NOMO-1 treated with DMSO at 0.1 percent for 48 hours (cell line): Measurements from ENCODE around the gene FIZ1.

ENCODE experiments used
- DNase-seq: peaks from one replicate; lab custom pipeline; 2025; ENCODE audit not compliant: unreplicated experiment; lab: John Stamatoyannopoulos, UW

Gene FIZ1

DNA sequence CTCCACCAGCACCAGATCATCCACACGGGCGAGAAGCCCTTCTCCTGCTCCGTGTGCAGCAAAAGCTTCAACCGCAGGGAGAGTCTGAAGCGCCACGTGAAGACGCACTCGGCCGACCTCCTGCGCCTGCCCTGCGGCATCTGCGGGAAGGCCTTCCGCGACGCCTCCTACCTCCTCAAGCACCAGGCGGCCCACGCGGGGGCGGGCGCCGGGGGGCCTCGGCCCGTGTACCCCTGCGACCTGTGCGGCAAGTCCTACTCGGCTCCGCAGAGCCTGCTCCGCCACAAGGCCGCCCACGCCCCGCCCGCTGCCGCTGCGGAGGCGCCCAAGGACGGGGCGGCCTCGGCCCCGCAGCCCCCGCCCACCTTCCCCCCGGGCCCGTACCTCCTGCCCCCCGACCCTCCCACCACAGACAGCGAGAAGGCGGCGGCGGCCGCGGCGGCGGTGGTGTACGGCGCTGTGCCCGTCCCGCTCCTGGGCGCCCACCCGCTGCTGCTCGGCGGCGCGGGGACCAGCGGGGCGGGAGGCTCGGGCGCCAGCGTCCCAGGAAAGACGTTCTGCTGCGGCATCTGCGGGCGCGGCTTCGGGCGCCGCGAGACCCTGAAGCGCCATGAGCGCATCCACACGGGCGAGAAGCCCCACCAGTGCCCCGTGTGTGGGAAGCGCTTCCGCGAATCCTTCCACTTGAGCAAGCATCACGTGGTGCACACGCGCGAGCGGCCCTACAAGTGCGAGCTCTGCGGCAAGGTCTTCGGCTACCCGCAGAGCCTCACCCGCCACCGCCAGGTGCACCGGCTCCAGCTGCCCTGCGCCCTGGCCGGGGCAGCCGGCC is 15.6 kb upstream of the FIZ1 start:
- DNase-seq = no peak

DNA sequence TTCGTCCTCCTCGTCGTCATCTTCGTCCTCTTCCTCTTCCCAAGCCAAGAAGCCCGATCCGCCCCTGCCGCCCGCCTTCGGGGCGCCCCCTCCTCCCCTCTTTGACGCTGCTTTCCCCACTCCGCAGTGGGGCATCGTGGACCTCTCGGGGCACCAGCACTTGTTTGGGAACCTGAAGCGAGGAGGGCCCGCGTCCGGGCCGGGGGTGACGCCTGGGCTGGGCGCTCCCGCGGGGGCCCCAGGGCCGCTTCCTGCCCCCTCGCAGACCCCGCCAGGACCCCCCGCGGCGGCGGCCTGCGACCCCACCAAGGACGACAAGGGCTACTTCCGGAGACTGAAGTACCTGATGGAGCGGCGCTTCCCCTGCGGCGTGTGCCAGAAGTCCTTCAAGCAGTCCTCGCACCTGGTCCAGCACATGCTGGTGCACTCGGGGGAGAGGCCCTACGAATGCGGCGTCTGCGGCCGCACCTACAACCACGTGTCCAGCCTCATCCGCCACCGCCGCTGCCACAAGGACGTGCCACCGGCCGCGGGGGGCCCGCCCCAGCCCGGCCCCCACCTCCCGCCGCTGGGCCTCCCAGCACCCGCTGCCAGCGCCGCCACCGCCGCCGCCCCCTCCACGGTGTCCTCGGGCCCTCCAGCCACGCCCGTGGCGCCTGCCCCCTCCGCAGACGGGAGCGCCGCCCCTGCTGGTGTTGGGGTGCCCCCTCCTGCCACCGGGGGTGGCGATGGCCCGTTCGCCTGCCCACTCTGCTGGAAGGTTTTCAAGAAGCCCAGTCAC is 14.8 kb upstream of the FIZ1 start:
- DNase-seq = no peak

DNA sequence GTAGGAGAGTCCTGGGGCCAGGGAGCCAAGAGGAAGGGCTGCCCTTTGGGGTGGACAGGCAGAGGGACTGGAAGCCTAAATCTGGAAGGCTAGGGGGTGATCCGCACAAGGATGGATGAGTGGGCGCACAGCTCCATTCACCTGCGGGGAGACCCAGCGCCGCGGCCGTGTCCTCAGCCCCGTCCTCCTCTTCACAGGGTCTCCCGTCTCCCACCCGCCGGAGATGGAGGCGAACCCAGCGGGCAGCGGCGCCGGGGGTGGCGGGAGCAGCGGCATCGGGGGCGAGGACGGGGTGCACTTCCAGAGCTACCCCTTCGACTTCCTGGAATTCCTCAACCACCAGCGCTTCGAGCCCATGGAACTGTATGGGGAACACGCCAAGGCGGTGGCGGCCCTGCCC is 14.1 kb upstream of the FIZ1 start:
- DNase-seq = no peak

DNA sequence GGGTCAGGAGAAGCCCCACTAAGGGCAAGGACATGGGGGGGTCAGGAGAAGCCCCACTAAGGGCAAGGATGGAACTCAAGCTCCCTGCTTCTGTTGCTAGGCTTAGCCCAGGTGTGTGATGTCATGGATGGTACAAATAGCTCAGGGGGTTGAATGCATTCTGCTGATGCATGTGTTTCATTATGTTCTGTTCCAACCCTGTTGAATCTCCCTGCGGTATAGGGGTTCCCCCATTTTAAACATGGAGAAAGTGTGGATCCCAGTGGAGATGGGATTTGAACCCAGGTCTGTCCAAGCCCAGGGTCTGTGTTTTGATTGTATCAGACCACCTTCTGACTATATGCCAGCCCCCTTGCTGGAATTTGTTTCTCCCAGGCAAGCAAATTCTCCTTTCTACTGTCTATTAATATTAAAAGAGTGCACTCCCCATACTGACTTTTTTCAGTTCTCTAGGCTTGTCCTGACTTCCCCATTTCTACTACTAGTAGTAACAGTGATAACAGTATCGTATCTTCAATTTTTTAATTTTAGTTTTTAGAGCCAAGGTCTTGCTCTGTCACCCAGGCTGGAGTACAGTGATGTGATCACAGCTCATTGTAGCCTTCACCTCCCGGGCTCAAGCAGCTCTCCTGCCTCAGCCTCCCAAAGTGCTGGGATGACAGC is 12.8 kb upstream of the FIZ1 start:
- DNase-seq = peak; percentile 14

DNA sequence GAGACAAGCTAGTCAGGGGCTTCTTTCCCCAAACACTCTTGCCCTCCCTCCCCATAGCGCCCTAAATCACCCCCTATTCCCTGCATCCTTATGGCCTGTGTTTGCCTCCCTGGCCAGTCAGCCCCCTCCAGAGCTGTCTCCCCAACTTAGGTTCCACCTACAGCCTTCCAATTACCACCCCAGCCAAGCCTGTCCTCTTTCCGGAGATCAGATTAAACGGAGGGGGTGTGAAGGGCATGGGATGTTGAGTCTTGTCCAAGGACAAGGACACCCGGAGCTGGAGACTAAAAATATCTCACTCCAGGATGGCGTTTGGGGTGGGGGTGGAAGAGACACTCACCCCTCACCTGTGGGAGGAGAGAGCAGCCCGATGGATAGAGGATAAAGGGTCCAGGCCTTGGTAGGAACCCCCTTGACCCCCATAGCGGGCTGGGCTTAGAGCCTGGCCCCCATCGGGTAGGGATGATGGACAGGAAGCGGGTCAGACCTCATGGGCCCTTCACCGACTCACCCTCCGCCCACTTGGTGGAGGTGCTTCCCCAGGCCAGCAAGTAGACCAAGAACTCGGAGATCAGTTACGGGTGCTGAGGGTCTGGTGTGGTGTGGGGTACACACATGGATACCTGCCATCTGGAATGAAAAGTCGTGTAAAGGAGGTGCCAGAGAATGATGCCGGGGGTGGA is 12.1 kb upstream of the FIZ1 start:
- DNase-seq = no peak

DNA sequence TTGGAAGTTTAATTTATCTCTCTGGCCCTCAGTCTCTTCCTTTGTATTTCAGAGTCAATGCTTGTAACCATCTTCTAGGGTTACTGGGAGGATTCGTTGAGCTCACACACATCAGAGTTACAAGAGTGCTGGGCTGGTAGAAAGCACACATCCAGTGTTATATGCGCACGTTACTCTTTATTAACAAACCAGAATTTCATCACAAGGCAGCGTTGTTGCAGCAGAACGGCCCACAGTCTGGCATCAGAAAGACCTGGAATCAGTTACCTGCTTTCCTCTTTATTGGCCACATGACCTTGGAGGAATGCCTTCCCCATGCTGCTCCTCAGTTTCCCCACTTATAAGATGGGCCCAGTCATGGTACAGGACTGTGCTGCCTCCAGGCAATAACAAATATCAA is 10.0 kb upstream of the FIZ1 start:
- no peak for DNase-seq

DNA sequence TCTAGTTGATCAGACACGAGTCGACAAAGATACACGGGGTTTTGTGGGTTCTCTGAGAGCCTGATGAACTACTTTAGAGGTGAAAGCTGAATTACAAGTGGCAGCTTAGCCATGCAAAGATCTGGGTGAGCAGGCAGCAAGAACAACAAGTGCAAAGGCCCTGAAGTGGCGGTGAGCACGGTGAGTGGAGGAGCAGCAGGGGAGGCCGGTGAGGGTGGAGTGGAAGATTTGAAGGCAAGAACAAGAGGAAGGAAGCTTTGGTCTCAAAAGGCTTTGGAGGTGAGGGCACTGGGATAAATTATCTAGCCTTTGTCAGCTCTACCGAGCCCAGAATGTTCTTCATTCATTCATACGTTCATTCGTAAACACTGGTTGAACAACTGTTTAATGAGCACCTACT is 7.5 kb upstream of the FIZ1 start:
- no peak for DNase-seq

DNA sequence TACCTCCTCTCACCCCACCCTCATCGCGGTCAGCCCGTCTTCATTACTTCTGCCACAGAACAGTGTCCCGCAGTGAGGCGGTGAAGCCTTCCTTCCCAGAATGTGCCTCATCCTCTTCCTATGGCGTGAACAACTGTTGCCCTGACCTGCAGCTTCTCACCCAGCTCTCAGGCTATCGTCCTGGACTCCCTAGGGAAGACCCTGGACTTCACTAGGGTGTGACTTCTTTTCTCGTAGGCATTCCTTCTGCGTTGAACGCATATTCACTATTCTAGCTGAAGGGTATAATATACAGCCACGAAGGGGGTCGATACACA is 7.1 kb upstream of the FIZ1 start:
- no peak for DNase-seq

DNA sequence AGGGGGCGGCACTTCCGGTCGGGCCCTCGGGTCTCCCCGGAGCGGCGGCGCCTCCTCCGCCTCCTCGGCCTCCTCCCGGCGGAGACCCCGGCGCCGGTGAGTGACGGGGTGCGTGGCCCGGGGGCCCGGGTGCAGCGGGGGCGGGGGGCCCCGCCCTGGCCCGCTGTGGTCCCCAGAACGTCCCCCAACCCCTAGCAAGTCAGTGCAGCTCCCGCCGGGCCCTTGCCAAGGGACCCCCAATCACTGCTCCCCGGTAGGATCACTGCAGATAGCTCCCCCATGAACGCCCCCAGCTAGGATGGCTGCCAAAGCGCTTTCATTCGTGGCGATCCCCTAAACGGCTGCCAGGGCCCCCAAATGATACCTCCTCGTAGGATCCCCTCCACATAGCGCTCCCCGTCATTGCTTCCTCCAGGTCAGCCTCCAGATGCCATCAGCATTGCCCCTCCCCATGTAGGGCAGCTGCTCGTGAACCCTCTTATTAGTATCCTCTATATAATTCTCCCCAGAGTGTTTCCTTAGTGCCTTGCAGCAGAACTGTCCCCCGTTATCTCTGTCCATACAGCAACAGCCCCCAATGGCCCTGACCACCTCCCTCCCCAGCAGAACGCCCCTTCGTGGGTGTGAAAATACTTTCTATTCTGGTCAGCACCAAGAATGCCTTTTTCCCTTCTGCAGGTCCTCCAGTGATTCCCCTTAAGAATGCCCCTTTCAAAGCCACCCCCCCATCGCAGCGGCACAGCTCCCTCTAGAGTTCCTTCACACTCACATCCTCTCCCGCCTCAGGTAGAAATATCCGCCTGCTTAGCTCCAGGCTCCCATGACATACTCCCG is 6.5 kb upstream of the FIZ1 start, which contains the start of gene ZNF865:
TSS of gene ZNF865 (plus strand) at position 11 of the 834 bp plus-strand sequence. CDS start 7,972 bp downstream, outside the sequence.
- peak; percentile 61 for DNase-seq

DNA sequence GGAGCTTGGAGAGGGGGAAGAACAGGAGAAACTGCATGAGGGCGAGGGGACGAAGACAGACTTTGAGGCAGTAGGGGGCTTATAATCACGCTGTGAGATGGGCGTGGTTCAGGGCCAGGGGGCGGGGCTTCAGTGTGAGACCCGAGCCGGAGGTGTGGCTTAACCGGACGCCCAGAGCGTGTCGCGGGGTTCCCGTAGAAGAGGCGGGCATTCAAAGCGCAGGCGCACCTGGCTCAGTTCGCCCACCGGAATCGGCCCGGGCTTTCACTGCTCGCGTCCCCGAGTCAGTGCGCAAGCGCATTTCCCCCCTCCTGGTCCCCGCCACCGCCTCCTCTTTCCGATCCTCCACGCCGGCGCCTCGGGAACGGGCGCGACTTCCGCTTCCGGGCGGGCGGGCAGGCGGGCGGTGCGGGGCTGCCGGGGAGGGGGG is 5.9 kb upstream of the FIZ1 start:
- DNase-seq = peak; percentile 89

DNA sequence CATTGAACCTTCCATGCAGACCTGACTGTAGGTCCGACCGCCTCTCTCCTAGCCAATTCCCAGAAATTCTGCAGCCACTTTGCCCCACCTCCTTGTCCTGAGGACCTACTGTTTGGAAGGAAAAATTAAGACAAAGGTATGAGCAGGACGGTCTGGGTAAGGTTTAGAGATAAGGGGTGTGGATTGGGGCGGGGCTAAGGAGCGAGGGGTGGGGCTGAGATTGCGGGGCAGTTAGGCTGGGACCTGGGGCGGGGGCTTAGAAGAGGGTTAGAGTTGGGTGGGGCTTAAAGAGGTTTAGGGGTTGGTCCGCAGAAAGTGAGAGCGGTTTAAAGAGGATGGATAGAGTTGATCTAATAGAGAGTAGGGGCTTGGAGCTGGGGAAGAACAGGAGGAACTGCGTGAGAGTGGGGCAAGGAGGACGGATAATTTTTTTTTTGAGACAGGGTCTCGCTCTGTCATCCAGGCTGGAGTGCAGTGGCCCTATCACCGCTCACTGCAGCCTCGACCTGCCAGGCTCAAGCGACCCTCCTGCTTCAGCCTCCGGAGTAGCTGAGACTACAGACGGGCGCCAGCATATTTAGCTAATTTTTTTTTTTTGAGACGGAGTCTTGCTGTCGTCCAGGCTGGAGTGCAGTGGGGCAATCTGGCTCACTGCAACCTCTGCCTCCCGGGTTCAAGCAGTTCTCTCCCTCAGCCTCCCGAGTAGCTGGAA is 4.4 kb upstream of the FIZ1 start:
- DNase-seq = no peak

DNA sequence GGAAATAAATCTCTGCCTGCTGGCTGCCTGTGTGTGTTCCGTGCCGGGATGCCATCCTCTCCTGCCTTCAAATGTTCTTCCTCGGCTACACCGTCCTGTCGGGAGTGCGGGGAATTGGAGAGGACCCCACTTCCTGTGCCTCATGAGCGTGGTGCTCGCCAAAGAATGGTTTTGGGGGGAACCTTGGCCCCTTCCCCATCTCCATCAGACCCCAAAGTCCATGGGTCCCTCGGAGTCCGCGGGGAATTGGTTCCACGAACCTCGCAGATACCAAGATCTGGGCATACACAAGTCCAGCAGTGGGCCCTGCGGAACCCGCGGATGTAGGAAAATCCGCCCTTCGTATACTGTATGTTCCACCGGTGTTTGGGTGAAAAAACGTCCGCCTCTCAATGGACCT is 3.8 kb upstream of the FIZ1 start:
- DNase-seq = no peak

DNA sequence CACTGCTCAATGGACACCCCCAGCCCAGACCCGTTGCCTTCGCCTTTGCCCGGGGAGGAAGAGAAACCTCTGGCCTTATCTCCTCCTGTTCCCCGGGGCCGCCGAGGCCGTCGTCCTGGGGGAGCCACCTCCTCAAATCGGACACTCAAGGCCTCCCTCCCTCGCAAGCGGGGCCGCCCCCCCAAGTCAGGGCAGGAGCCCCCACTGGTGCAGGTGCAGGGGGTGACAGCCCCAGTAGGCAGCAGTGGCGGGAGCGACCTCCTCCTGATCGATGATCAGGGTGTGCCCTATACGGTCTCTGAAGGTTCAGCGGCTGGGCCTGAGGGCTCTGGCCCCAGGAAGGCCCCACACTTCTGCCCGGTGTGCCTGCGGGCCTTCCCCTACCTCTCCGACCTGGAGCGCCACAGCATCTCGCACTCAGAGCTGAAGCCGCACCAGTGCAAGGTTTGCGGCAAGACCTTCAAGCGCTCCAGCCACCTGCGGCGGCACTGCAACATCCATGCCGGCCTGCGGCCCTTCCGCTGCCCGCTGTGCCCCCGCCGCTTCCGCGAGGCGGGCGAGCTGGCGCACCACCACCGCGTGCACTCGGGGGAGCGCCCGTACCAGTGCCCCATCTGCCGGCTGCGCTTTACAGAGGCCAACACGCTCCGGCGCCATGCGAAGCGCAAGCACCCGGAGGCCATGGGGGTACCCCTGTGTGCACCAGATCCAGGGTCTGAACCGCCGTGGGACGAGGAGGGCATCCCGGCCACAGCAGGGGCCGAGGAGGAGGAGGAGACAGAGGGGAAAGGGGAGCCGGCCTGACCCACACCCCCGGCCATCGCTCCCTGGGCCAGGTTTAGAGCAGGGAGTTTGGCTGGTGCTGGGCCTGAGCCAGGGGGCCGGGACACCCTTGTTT is 3.0 kb upstream of the FIZ1 start:
- no peak for DNase-seq

DNA sequence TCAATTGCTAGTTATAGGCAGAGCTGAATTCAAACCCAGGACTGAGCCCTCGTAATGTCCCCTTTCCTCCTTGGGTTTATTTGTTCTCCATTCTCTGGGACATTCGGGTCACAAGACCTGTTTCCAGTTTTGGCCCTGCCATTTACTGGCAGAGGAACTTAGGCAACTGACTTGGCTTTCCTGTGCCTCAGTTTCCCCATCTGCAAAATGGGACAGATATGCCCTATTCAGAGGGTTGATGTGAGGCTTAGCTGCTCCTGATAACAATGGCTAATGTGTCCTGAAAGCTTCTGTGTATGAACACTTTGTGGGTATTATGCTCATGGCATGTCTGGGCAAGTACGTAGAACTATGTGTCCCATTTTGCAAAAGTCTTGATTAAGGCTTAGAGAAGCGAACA is 1.8 kb upstream of the FIZ1 start:
- DNase-seq = no peak

DNA sequence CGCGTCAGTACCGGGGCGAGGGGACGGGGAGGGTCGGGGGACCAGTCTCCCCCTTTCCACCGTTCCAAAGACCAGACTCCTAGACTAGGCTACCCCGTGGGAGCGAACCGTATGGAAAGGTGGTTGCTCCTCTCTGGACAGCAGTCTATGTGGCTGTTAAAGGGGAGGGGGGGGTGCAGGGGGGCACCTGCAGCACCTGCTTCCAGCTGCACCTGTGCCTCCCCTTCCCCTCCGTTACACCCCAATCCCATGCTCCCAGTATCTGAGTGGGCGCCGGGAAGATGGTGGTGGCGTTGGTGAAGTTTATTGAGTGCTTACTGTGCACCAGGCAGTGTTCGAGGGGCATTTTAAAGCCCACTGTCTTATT is 1.3 kb upstream of the FIZ1 start:
- no peak for DNase-seq

DNA sequence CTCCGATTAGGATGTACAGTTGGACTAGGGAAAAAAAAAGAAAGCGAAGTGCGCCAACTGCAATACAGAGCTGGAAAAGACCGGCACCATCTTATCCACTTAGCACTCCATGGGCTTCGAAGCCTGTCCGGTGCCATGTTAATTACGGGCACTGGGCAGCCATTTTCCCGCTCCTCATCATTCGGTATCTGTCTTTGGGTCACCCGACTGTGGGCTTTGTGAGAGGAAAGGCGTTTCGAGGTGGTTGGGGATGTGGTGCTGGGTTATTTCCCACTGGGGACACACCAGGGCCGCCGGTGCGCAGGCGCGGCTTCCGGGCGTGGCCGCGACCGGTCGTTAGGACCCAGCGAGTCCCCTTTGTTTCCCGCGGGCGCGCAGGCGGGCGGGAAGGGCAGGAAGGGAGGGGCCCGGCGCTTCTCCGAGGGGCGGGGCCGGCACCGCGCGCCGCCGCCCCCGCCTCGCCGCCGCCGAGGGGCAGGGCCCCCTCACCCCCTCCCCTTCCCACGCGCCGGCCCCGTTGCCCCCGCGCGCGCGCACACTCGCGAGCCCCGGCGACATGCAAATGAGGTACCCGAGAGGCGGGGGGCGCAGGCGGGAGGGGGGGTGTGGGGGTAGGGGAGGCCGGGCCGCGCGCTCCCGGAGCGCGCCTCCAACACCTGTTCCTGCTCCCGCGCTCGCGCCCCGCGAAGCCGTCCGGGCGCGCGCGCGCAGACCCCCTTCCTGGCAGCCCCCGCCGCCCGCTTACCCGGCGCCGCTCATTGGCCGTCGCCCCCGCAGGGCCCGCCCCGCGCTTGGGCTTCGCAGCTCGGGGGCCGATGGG is 735 bp upstream of the FIZ1 start, which contains the start of gene ZNF524:
TSS of gene ZNF524 (plus strand) at position 447 of the 820 bp plus-strand sequence. CDS start 1,825 bp downstream, outside the sequence.
- peak; percentile 90 for DNase-seq

DNA sequence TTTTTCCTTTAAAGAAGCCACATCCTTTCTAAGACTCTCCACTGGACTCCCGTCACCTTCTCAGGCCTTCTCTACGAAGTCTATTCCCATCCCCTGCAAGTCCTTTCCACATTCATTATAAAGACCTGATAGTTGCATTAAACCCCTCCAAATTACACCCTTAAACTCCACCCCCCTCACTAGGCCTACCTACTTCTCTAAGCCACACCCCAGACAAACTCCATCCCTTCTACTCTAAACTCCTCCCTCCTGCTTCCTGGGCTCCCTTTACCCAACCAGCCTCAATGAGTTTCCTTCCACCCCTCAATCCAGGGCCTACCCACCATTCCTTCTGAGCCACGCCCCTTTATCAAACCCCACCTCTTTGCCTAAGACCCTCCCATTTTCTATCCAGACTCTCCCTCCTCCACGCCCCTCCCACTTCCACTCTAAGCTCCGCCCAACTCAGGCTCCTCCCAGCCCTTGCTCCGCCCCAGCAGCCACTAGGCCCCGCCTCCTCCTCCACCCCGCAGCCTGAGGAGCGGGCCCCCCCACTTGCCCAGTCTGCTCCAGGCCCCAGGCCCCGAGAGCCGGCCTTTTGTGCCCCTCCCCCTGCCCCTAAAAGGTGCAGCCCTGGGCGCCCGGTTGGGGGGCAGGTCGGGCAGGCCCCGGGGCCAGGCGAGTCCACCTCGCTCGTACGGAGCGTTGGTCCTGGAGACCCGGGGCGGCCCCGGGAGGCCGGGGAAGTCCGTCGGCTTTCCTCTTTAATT is 424 bp downstream of the FIZ1 start:
- DNase-seq = peak; percentile 84
